DOHH2 (cell line): ENCODE measurements around the gene TCF25.

Experiments used
- EZH2phosphoT487 ChIP-seq: fragments of 200-600 bp; sonication (generic); IDR thresholded peaks from 2 replicates; pipeline ENCODE4 v1.6.1; 2017; ENCODE audit warnings: borderline replicate concordance, mild to moderate bottlenecking, antibody characterized with exemption, low read length, moderate library complexity, mixed read lengths
- TF ChIP-seq, protein P1 (sequence below): fragments of 200-600 bp; sonication (generic); IDR thresholded peaks from one replicate; pipeline ENCODE4 v1.5.1; 2014; ENCODE audit warnings: antibody characterized with exemption, mild to moderate bottlenecking, low read depth, low read length; ENCODE audit not compliant: poor library complexity, severe bottlenecking

DNA sequence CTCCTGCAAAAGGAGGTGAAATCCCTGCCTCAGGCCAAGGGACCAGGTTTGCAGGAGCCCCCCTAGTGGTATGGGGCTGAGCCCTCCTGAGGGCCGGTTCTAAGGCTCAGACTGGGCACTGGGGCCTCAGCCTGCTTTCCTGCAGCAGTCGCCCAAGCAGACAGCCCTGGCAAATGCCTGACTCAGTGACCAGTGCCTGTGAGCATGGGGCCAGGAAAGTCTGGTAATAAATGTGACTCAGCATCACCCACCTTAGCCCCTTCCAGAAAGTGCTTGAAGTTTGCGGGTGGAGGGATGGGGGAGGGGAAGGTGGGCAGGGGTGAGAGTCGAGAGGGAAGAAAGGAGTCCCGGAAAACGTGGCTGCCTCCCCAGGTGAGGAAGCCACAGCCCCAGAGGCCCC is 47.3 kb downstream of the TCF25 start:
- TF ChIP-seq, protein P1, sequence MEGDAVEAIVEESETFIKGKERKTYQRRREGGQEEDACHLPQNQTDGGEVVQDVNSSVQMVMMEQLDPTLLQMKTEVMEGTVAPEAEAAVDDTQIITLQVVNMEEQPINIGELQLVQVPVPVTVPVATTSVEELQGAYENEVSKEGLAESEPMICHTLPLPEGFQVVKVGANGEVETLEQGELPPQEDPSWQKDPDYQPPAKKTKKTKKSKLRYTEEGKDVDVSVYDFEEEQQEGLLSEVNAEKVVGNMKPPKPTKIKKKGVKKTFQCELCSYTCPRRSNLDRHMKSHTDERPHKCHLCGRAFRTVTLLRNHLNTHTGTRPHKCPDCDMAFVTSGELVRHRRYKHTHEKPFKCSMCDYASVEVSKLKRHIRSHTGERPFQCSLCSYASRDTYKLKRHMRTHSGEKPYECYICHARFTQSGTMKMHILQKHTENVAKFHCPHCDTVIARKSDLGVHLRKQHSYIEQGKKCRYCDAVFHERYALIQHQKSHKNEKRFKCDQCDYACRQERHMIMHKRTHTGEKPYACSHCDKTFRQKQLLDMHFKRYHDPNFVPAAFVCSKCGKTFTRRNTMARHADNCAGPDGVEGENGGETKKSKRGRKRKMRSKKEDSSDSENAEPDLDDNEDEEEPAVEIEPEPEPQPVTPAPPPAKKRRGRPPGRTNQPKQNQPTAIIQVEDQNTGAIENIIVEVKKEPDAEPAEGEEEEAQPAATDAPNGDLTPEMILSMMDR = no peak
- TF ChIP-seq EZH2phosphoT487 = no peak
